GM23248 (cell line): ENCODE measurements around the gene PHB1.

ENCODE experiments used
- EZH2 ChIP-seq: fragments of 200-600 bp; sonication (generic); IDR thresholded peaks from 2 replicates; pipeline ENCODE4 v1.6.1; 2018; ENCODE audit warnings: antibody characterized with exemption, mild to moderate bottlenecking; ENCODE audit not compliant: insufficient read depth, poor library complexity, severe bottlenecking
- EZH2phosphoT487 ChIP-seq: fragments of 200-600 bp; sonication (generic); IDR thresholded peaks from 2 replicates; pipeline ENCODE4 v1.6.1; 2018; ENCODE audit warnings: antibody characterized with exemption, moderate library complexity, mild to moderate bottlenecking, low read depth; ENCODE audit not compliant: insufficient read depth

GRCh38 chr17:49404906-49405305, 9.8 kb downstream of the PHB1 start:
- TF ChIP-seq EZH2 (no peak), EZH2phosphoT487 (no peak)
